GM20000 (cell line): ENCODE data around the gene USP24.

Experiments used
- DNase-seq: peaks from one replicate; pipeline ENCODE4 v3.0.0; 2012; ENCODE audit warnings: low spot score
- CTCF ChIP-seq: IDR thresholded peaks from 2 replicates; pipeline ENCODE4 v1.5.1; 2012; ENCODE audit warnings: mild to moderate bottlenecking, control low read depth; ENCODE audit errors: extremely low read depth, missing control alignments

The USP24 gene

GRCh38 chr1:55053265-55053954, 161.8 kb downstream of the USP24 start:
- no peak for TF ChIP-seq CTCF
- DNase-seq: no peak

- no peak for DNase-seq
- TF ChIP-seq CTCF: no peak
Observed at GRCh38 chr1:55052221-55053142, 162.7 kb downstream of the USP24 start.

GRCh38 chr1:55051621-55052020, 163.5 kb downstream of the USP24 start:
- no peak for DNase-seq
- TF ChIP-seq CTCF: no peak

GRCh38 chr1:55051169-55051568, 164.0 kb downstream of the USP24 start:
- DNase-seq: no peak
- TF ChIP-seq CTCF: no peak

GRCh38 chr1:55050283-55050682, 164.9 kb downstream of the USP24 start:
- TF ChIP-seq CTCF: no peak
- DNase-seq: no peak

- TF ChIP-seq CTCF: no peak
- DNase-seq: no peak
Observed at GRCh38 chr1:55049914-55050278, 165.3 kb downstream of the USP24 start.

GRCh38 chr1:55049271-55049913, 165.8 kb downstream of the USP24 start:
- DNase-seq: no peak
- TF ChIP-seq CTCF: no peak
